Natural killer cell (primary cell): ENCODE data around the gene KCP. TPM values are rescaled to one million over a fixed set of nuclear protein-coding genes. Genes with fewer than 3 reads are reported as not detected.

Experiments used
- ATAC-seq, 3 donors: fragments of 150-1000 bp in 2 of 3; fragments of 200-7000 bp in 1 of 3; cut with Tn5 transposase; 1 replicate in 1 of 3; 2 replicates in 2 of 3; pipeline ENCODE4 v1.10.0; 2021; ENCODE audit warnings: mild to moderate bottlenecking in 2 of 3, moderate library complexity in 2 of 3
- DNase-seq, 2 donors: peaks; one replicate each; pipeline versions ENCODE4 v3.0.0 to v3.0.0-alpha.2; 2013 to 2021; ENCODE audit warnings: mixed read lengths in 1 of 2
- H3K27ac ChIP-seq: one replicate; pipeline ENCODE4 v1.5.1; 2013; ENCODE audit warnings: mild to moderate bottlenecking, low read length
- H3K27me3 ChIP-seq: one replicate; pipeline ENCODE4 v1.6.1; 2013; ENCODE audit warnings: low read length; ENCODE audit not compliant: control insufficient read depth, insufficient read depth
- H3K36me3 ChIP-seq: one replicate; pipeline ENCODE4 v1.6.1; 2013; ENCODE audit warnings: low read length; ENCODE audit not compliant: control insufficient read depth, insufficient read depth
- H3K4me1 ChIP-seq: one replicate; pipeline ENCODE4 v1.6.1; 2013; ENCODE audit warnings: low read length; ENCODE audit not compliant: control insufficient read depth, insufficient read depth
- H3K4me3 ChIP-seq: one replicate; pipeline ENCODE4 v1.5.1; 2013; ENCODE audit warnings: low read length
- H3K9me3 ChIP-seq: one replicate; pipeline ENCODE4 v1.6.1; 2013; ENCODE audit warnings: low read length; ENCODE audit not compliant: control insufficient read depth, insufficient read depth
- H3K27ac Mint-ChIP-seq, 2 donors: one replicate each; pipeline ENCODE4 v1.8.0; 2022; ENCODE audit warnings: mild to moderate bottlenecking in 2 of 2, mixed read lengths in 2 of 2, moderate library complexity in 1 of 2
- H3K27me3 Mint-ChIP-seq, 2 donors: one replicate each; pipeline ENCODE4 v1.8.0; 2022; ENCODE audit warnings: low read depth in 2 of 2, mixed read lengths in 2 of 2
- H3K36me3 Mint-ChIP-seq: one replicate; pipeline ENCODE4 v1.8.0; 2022; ENCODE audit warnings: mixed read lengths
- H3K4me1 Mint-ChIP-seq, 2 donors: one replicate each; pipeline ENCODE4 v1.8.0; 2022; ENCODE audit warnings: mixed read lengths in 2 of 2
- H3K4me3 Mint-ChIP-seq: one replicate; pipeline ENCODE4 v1.8.0; 2022; ENCODE audit warnings: mild to moderate bottlenecking, moderate library complexity, mixed read lengths
- H3K9me3 Mint-ChIP-seq, 2 donors: one replicate each; pipeline ENCODE4 v1.8.0; 2022; ENCODE audit warnings: mixed read lengths in 2 of 2
- WGBS: methylation state at CpG from one replicate; pipeline ENCODE4 v1.1.7; 2013; ENCODE audit warnings: missing lambda C conversion rate; ENCODE audit not compliant: insufficient coverage; 5-methylcytosine and 5-hydroxymethylcytosine counted together
- intact Hi-C: fragments of 100-400 bp; cut with micrococcal nuclease; formaldehyde crosslinking; loops from one replicate; pipeline ENCODE4 v1.14.2; 2022
- total RNA-seq, 4 donors: library from RNA; stranded (reverse); fragments of 120-200 nt in 1 of 4; gene quantifications; one replicate each; pipeline versions ENCODE4 v1.2.3 to v1.2.4, GENCODE V29; 2013 to 2022
- TF ChIP-seq, protein P1 (sequence below): fragments of 200-600 bp; IDR thresholded peaks from one replicate; pipeline ENCODE4 v1.8.0; 2022; ENCODE audit warnings: antibody characterized with exemption

Gene KCP
- total RNA-seq, 3 donors from 2014 or later (not counting 1 experiment from before 2014, with no cell fraction given), result 0.49 to 0.95 TPM; not detected in 1

DNA sequence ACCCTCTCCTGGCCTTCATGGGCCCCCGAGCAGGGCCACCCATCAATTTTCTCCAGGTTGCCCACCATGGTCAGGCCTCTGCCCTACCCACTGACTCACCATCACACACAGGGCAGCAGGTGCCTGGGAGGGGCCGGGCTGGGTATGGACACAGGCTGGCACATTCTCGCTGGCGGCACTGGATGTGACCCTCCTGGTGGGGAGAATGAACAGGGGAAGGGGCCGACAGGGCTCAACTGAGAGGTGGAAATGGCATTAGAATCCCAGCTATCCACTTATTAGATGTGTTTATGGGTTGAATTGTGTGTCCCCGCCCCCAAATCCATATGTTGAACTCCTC, 16.4 kb downstream of the KCP start:
- ATAC-seq (no peak), DNase-seq (no peak)
- H3K27me3 Mint-ChIP-seq, result peaks cover 0 to 7% of the 10 kb centered on the region in 2 donors
- Histone ChIP-seq H3K4me1 (peaks cover 4% of the 10 kb centered on the region), H3K9me3 (no peaks in the 10 kb centered on the region), H3K36me3 (no peaks in the 10 kb centered on the region), H3K27me3 (peaks cover 10% of the 10 kb centered on the region), H3K27ac (no peak overlapping the region), H3K4me3 (no peak overlapping the region)
- intact Hi-C loops, result no loop called here
- WGBS, result 92% methylated on average over 4 of the region's 6 CpGs
- TF ChIP-seq, protein P1, sequence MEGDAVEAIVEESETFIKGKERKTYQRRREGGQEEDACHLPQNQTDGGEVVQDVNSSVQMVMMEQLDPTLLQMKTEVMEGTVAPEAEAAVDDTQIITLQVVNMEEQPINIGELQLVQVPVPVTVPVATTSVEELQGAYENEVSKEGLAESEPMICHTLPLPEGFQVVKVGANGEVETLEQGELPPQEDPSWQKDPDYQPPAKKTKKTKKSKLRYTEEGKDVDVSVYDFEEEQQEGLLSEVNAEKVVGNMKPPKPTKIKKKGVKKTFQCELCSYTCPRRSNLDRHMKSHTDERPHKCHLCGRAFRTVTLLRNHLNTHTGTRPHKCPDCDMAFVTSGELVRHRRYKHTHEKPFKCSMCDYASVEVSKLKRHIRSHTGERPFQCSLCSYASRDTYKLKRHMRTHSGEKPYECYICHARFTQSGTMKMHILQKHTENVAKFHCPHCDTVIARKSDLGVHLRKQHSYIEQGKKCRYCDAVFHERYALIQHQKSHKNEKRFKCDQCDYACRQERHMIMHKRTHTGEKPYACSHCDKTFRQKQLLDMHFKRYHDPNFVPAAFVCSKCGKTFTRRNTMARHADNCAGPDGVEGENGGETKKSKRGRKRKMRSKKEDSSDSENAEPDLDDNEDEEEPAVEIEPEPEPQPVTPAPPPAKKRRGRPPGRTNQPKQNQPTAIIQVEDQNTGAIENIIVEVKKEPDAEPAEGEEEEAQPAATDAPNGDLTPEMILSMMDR, result no peak
- H3K36me3 Mint-ChIP-seq, result no peaks in the 10 kb centered on the region
- no peak overlapping the region for H3K4me3 Mint-ChIP-seq
- H3K9me3 Mint-ChIP-seq, result no peaks in the 10 kb centered on the region
- no peaks in the 10 kb centered on the region for H3K4me1 Mint-ChIP-seq
- no peak overlapping the region for H3K27ac Mint-ChIP-seq

DNA sequence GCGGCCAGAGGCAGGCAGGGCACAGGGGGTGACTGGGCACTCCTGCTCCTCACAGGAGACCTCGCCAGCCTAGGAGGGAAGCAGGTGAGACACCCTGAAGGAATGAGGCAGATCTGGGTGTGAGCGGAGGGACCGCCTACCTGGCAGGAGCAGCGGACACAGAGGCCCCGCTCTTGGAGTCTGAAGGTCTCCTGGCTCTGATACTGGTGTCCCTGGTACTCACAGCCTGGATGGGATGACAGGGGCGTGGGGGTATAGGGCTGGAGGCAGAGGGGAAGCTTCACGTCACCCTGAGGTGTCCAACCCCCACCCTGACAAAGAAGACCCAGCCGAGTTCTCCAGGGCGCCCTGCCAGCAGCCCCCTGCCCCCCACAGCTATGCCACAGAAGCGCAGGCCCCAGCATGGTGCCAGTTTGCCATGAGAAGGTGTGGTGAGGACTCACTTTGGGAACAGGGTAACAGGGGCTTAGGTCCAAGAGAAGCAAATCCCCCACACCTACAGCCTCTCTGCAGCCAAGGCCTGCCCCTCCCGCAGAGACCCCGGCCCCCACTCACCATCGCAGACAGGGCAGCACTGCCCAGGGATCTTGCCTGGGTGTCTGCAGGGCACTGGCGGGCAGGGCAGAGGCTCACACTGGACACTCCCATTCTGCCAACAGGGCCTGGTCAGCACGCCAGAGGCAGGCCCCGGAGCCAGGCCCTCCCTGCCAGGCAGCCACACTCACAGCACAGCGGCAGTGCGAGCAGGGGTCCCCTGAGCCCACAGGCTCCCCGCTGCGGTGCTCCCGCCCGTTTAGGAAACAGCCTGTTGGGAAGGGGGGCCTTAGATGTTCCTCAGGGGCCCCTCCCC, 17.0 kb downstream of the KCP start:
- ATAC-seq (no peak), DNase-seq (no peak)
- H3K36me3 ChIP-seq, result no peaks in the 10 kb centered on the region
- intact Hi-C loops, result no loop called here
- Mint-ChIP-seq H3K4me1 (no peaks in the 10 kb centered on the region), H3K27me3 (peaks cover 0 to 7% of the 10 kb centered on the region in 2 donors), H3K9me3 (no peaks in the 10 kb centered on the region), H3K4me3 (no peak overlapping the region), H3K36me3 (no peaks in the 10 kb centered on the region), H3K27ac (no peak overlapping the region)
- peaks cover 12% of the 10 kb centered on the region for H3K27me3 ChIP-seq
- H3K4me3 ChIP-seq, result no peak overlapping the region
- no peaks in the 10 kb centered on the region for H3K9me3 ChIP-seq
- no peak overlapping the region for H3K27ac ChIP-seq
- WGBS, result 91% methylated on average over 19 of the region's 23 CpGs
- TF ChIP-seq, protein P1, result no peak
- peaks cover 4% of the 10 kb centered on the region for H3K4me1 ChIP-seq

DNA sequence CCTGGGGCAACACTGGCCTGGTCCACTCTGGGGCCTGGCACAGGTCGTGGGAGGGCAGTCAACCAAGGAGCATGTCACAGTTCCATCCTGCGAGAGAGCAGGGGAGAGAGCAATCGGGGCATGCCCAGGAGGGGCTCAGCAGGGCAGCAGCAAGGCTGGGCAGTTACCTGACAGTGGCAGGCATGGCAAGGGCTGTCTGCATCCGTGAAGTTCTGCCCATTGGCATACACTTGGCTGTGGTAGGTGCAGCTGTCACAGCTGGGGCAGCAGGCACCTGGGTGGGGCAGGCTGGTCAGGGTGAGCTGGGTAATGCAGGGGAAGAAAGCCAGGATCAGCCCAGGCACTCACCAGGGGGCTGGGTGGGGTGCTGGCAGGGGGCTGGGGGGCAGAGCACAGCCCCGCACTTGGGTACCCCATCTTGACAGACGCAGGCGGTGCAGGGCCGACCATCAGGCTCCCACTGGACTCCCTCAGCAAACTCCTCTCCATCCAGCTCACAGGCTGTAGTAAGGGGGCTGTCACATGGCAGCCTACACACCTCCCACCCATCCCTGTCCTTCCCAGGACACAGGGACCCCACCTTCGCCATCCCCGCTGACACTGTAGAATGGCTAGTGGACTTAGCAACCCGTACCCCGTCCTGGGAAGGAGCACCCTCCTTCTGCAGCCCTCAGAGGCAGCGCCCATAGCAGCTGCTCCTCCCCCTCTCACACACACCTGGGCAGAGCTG, 17.8 kb downstream of the KCP start:
- no peaks in the 10 kb centered on the region for H3K36me3 ChIP-seq
- Mint-ChIP-seq H3K36me3 (no peaks in the 10 kb centered on the region), H3K9me3 (no peaks in the 10 kb centered on the region), H3K4me1 (no peaks in the 10 kb centered on the region), H3K4me3 (no peak overlapping the region), H3K27me3 (peaks cover 0 to 7% of the 10 kb centered on the region in 2 donors), H3K27ac (no peak overlapping the region)
- no peak for DNase-seq
- TF ChIP-seq, protein P1, result no peak
- peaks cover 4% of the 10 kb centered on the region for H3K4me1 ChIP-seq
- ATAC-seq, result no peak
- H3K9me3 ChIP-seq, result no peaks in the 10 kb centered on the region
- WGBS, result 87% methylated on average over 13 of the region's 13 CpGs
- intact Hi-C loops, result no loop called here
- no peak overlapping the region for H3K4me3 ChIP-seq
- no peak overlapping the region for H3K27ac ChIP-seq
- H3K27me3 ChIP-seq, result peaks cover 12% of the 10 kb centered on the region
